WTC11 (cell line): ENCODE results near the gene UNCX. TPM values are rescaled to one million over a fixed set of nuclear protein-coding genes. Genes with fewer than 3 reads are reported as not detected.

Source experiments
- ATAC-seq: fragments of 200-7000 bp; cut with Tn5 transposase; 2 replicates; pipeline ENCODE4 v1.10.0; 2021; ENCODE audit warnings: mild to moderate bottlenecking, moderate library complexity
- CTCF ChIA-PET: fragments of 300-600 bp; sonication (Branson Sonifier 250); formaldehyde crosslinking; loops from one replicate; lab custom pipeline; 2021; ENCODE audit warnings: antibody characterized with exemption; lab: Charles Lee
- POLR2A ChIA-PET: fragments of 350-600 bp; sonication (Branson Sonifier 250); formaldehyde crosslinking; loops from one replicate; lab custom pipeline; 2021; ENCODE audit warnings: antibody characterized with exemption; lab: Charles Lee
- DNase-seq: peaks from one replicate; pipeline ENCODE4 v3.0.0; 2021; ENCODE audit warnings: low spot score
- H3K27ac Mint-ChIP-seq: 2 replicates; pipeline ENCODE4 v1.8.0; 2021; ENCODE audit warnings: mixed read lengths
- H3K27me3 Mint-ChIP-seq: 2 replicates; pipeline ENCODE4 v1.8.0; 2021; ENCODE audit warnings: low read depth, mild to moderate bottlenecking, moderate library complexity, mixed read lengths
- H3K36me3 Mint-ChIP-seq: 2 replicates; pipeline ENCODE4 v1.8.0; 2021; ENCODE audit warnings: mixed read lengths
- H3K4me1 Mint-ChIP-seq: 2 replicates; pipeline ENCODE4 v1.8.0; 2022; ENCODE audit warnings: mixed read lengths
- H3K4me3 Mint-ChIP-seq: 2 replicates; pipeline ENCODE4 v1.8.0; 2021; ENCODE audit warnings: mild to moderate bottlenecking, moderate library complexity, mixed read lengths
- H3K9me3 Mint-ChIP-seq: 2 replicates; pipeline ENCODE4 v1.8.0; 2021; ENCODE audit warnings: mixed read lengths
- AR ChIP-seq: fragments of 250-450 bp; sonication (Bioruptor Pico); IDR thresholded peaks from 2 replicates; pipeline ENCODE4 v1.9.0; 2021; ENCODE audit warnings: mild to moderate bottlenecking
- ELF4 ChIP-seq: sonication (generic); formaldehyde crosslinking; IDR thresholded peaks from 2 replicates; pipeline ENCODE4 v1.8.1; 2022; ENCODE audit warnings: low read depth, mild to moderate bottlenecking, moderate library complexity, missing genetic modification reagents
- EMX1 ChIP-seq: fragments of 250-450 bp; sonication (Bioruptor Pico); IDR thresholded peaks from 2 replicates; pipeline ENCODE4 v1.8.0; 2021; ENCODE audit warnings: mild to moderate bottlenecking
- FOXJ3 ChIP-seq: sonication (generic); formaldehyde crosslinking; IDR thresholded peaks from 2 replicates; pipeline ENCODE4 v1.9.0; 2021; ENCODE audit warnings: missing genetic modification reagents, mild to moderate bottlenecking, borderline replicate concordance
- FOXK1 ChIP-seq: sonication (generic); formaldehyde crosslinking; IDR thresholded peaks from 2 replicates; pipeline ENCODE4 v1.8.0; 2022; ENCODE audit warnings: mild to moderate bottlenecking, moderate library complexity, missing genetic modification reagents
- MXD4 ChIP-seq: fragments of 250-450 bp; sonication (Bioruptor Pico); IDR thresholded peaks from 2 replicates; pipeline ENCODE4 v1.8.0; 2021; ENCODE audit warnings: mild to moderate bottlenecking, moderate library complexity, borderline replicate concordance
- NFATC4 ChIP-seq: fragments of 250-450 bp; sonication (Bioruptor Pico); IDR thresholded peaks from 2 replicates; pipeline ENCODE4 v1.9.0; 2021; ENCODE audit warnings: mild to moderate bottlenecking
- PRDM15 ChIP-seq: sonication (generic); formaldehyde crosslinking; IDR thresholded peaks from 2 replicates; pipeline ENCODE4 v1.8.0; 2022; ENCODE audit warnings: missing genetic modification reagents
- PREB ChIP-seq: sonication (generic); formaldehyde crosslinking; IDR thresholded peaks from 2 replicates; pipeline ENCODE4 v1.8.1; 2022; ENCODE audit warnings: mild to moderate bottlenecking, missing genetic modification reagents, moderate library complexity, borderline replicate concordance
- SP1 ChIP-seq: sonication (generic); formaldehyde crosslinking; conservative IDR thresholded peaks from 2 replicates; pipeline ENCODE4 v1.8.1; 2022; ENCODE audit warnings: missing genetic modification reagents
- TEAD4 ChIP-seq: sonication (generic); formaldehyde crosslinking; IDR thresholded peaks from 2 replicates; pipeline ENCODE4 v1.8.0; 2022; ENCODE audit warnings: mild to moderate bottlenecking, missing genetic modification reagents
- ZNF138 ChIP-seq: sonication (generic); formaldehyde crosslinking; conservative IDR thresholded peaks from 2 replicates; pipeline ENCODE4 v1.8.1; 2022; ENCODE audit warnings: mild to moderate bottlenecking, moderate library complexity, missing genetic modification reagents
- total RNA-seq: library from RNA; stranded (reverse); gene quantifications from 3 replicates; pipeline ENCODE4 v1.2.3, GENCODE V29; 2021
- TF ChIP-seq, protein P1 (sequence below): sonication (generic); formaldehyde crosslinking; IDR thresholded peaks from 2 replicates; pipeline ENCODE4 v1.8.1; 2023; ENCODE audit warnings: mild to moderate bottlenecking, missing genetic modification reagents, moderate library complexity
- TF ChIP-seq, protein P2 (sequence below): sonication (generic); formaldehyde crosslinking; IDR thresholded peaks from 2 replicates; pipeline ENCODE4 v1.8.0; 2023; ENCODE audit warnings: missing genetic modification reagents
- TF ChIP-seq, protein P3 (sequence below): sonication (generic); formaldehyde crosslinking; IDR thresholded peaks from 2 replicates; pipeline ENCODE4 v1.8.0; 2023; ENCODE audit warnings: missing genetic modification reagents, mild to moderate bottlenecking, borderline replicate concordance

UNCX gene
- total RNA-seq, 1 experiment from 2014 or later: not detected

DNA sequence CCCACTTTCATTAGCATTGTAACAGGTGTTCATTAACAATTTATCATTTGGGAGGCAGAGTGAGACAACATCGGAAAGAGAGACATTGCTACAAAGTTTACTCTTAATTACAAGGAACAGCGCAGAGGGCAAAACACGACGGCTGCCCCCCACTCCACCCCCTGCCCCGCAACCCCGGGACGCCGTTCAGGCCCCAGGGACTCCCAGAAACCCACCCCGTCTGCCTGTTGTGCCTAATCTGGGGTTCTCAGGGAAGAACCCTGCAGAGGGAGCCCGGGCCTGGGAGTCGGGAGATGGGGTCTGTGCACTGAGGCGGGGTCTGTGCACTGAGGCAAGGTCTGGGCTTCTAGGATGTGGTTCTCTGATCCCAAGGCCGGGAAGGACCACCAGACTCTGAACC, 25.2 kb downstream of the UNCX start:
- H3K4me3 Mint-ChIP-seq: no peak overlapping the region
- ATAC-seq (no peak), DNase-seq (no peak)
- H3K4me1 Mint-ChIP-seq: no peaks in the 10 kb centered on the region
- POLR2A ChIA-PET: no interaction called here
- TF ChIP-seq SP1 (CRISPR knock-in tag): no peak
- no peak for TF ChIP-seq ELF4 (CRISPR knock-in tag)
- TF ChIP-seq PRDM15: no peak
- no peak for TF ChIP-seq ZNF138
- no peak for TF ChIP-seq FOXK1 (CRISPR knock-in tag)
- no peak for TF ChIP-seq EMX1 (CRISPR knock-in tag)
- H3K27ac Mint-ChIP-seq: no peak overlapping the region
- no peaks in the 10 kb centered on the region for H3K36me3 Mint-ChIP-seq
- CTCF ChIA-PET: no interaction called here
- H3K9me3 Mint-ChIP-seq: no peaks in the 10 kb centered on the region
- peaks cover 2% of the 10 kb centered on the region; the same call in 1 of the 2 replicates for H3K27me3 Mint-ChIP-seq

DNA sequence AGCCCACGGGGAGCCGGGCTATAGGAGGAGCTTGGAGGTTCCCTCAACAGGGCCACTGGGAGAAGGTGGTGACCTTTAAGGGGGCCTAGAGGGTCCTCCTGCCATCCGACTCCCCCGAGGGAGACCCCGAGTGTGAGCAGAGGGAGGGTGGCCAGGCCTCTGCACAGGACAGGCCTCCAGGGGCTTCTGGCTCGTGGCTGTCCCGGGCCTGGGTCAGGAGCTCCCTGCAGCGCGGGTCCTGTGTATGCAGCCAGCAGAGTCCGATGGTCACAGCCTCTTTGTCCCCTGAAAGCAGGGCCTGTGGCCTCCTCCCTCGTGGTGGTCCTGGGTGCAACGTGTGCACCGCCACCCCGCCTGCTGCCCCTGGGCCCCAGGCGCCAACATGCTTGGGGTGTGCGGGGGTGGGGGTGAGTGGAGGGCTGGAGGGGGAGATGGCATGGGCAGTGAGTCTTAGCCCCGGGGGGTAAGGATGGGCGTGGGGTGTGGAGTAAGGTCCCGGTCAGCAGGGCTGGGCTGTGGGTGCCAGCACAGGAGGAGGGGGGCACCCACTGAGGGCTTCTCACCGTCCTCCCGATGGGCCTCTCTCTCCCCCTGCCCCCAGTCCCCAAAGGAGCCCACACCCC, 27.1 kb downstream of the UNCX start:
- POLR2A ChIA-PET: no interaction called here
- CTCF ChIA-PET: no interaction called here
- ATAC-seq: no peak
- no peaks in the 10 kb centered on the region for H3K9me3 Mint-ChIP-seq
- no peaks in the 10 kb centered on the region for H3K4me1 Mint-ChIP-seq
- no peak overlapping the region for H3K4me3 Mint-ChIP-seq
- DNase-seq: no peak
- no peaks in the 10 kb centered on the region for H3K27me3 Mint-ChIP-seq
- no peak overlapping the region for H3K27ac Mint-ChIP-seq
- H3K36me3 Mint-ChIP-seq: no peaks in the 10 kb centered on the region
- TF ChIP-seq TEAD4 (CRISPR knock-in tag) (no peak), PRDM15 (no peak), AR (CRISPR knock-in tag) (no peak), MXD4 (no peak), EMX1 (CRISPR knock-in tag) (no peak), FOXK1 (CRISPR knock-in tag) (no peak), FOXJ3 (CRISPR knock-in tag) (no peak), NFATC4 (CRISPR knock-in tag) (no peak), ELF4 (CRISPR knock-in tag) (no peak), PREB (no peak)
- TF ChIP-seq, protein P1, sequence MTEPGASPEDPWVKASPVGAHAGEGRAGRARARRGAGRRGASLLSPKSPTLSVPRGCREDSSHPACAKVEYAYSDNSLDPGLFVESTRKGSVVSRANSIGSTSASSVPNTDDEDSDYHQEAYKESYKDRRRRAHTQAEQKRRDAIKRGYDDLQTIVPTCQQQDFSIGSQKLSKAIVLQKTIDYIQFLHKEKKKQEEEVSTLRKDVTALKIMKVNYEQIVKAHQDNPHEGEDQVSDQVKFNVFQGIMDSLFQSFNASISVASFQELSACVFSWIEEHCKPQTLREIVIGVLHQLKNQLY (CRISPR knock-in tag): no peak
- TF ChIP-seq, protein P2, sequence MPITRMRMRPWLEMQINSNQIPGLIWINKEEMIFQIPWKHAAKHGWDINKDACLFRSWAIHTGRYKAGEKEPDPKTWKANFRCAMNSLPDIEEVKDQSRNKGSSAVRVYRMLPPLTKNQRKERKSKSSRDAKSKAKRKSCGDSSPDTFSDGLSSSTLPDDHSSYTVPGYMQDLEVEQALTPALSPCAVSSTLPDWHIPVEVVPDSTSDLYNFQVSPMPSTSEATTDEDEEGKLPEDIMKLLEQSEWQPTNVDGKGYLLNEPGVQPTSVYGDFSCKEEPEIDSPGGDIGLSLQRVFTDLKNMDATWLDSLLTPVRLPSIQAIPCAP (CRISPR knock-in tag): no peak
- TF ChIP-seq, protein P3, sequence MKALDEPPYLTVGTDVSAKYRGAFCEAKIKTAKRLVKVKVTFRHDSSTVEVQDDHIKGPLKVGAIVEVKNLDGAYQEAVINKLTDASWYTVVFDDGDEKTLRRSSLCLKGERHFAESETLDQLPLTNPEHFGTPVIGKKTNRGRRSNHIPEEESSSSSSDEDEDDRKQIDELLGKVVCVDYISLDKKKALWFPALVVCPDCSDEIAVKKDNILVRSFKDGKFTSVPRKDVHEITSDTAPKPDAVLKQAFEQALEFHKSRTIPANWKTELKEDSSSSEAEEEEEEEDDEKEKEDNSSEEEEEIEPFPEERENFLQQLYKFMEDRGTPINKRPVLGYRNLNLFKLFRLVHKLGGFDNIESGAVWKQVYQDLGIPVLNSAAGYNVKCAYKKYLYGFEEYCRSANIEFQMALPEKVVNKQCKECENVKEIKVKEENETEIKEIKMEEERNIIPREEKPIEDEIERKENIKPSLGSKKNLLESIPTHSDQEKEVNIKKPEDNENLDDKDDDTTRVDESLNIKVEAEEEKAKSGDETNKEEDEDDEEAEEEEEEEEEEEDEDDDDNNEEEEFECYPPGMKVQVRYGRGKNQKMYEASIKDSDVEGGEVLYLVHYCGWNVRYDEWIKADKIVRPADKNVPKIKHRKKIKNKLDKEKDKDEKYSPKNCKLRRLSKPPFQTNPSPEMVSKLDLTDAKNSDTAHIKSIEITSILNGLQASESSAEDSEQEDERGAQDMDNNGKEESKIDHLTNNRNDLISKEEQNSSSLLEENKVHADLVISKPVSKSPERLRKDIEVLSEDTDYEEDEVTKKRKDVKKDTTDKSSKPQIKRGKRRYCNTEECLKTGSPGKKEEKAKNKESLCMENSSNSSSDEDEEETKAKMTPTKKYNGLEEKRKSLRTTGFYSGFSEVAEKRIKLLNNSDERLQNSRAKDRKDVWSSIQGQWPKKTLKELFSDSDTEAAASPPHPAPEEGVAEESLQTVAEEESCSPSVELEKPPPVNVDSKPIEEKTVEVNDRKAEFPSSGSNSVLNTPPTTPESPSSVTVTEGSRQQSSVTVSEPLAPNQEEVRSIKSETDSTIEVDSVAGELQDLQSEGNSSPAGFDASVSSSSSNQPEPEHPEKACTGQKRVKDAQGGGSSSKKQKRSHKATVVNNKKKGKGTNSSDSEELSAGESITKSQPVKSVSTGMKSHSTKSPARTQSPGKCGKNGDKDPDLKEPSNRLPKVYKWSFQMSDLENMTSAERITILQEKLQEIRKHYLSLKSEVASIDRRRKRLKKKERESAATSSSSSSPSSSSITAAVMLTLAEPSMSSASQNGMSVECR (CRISPR knock-in tag): no peak
